GM21723 (cell line): Measurements from ENCODE around the gene AHNAK2.
"Not testable (repeated sequence)": the region's sequence is repeated elsewhere in the genome, so short reads cannot be mapped to it uniquely, and the experiment has no call there.

Experiments used
- ATAC-seq: cut with Tn5 transposase; IDR thresholded peaks from one replicate; pipeline ENCODE4 v1.9.1; 2021; ENCODE audit warnings: mild to moderate bottlenecking, moderate library complexity; ENCODE audit not compliant: unreplicated experiment

Gene AHNAK2

GRCh38 chr14:104928391-104929133 is 49.6 kb downstream of the AHNAK2 start:
- ATAC-seq: no peak

- ATAC-seq: no peak
These were observed 50.3 kb downstream of the AHNAK2 start for GRCh38 chr14:104927901-104928300.

- ATAC-seq: no peak
These were observed 50.8 kb downstream of the AHNAK2 start for GRCh38 chr14:104927432-104927816.

GRCh38 chr14:104926619-104927431 is 51.3 kb downstream of the AHNAK2 start:
- peak; percentile 85 for ATAC-seq

- ATAC-seq: peak; percentile 13
These were observed 52.1 kb downstream of the AHNAK2 start for GRCh38 chr14:104925855-104926609.

GRCh38 chr14:104925214-104925854 is 52.8 kb downstream of the AHNAK2 start:
- no peak for ATAC-seq

GRCh38 chr14:104924421-104925213 is 53.6 kb downstream of the AHNAK2 start, which contains the start of gene PLD4:
Gene PLD4 (plus strand): TSS chr14:104924879. CDS start chr14:104927141, 2,262 bp downstream.
- no peak for ATAC-seq

- no peak for ATAC-seq
These were observed 54.3 kb downstream of the AHNAK2 start for GRCh38 chr14:104923640-104924420.

GRCh38 chr14:104919993-104920315 is 58.2 kb downstream of the AHNAK2 start:
- no peak for ATAC-seq

- ATAC-seq: not testable (repeated sequence)
These were observed 58.8 kb downstream of the AHNAK2 start for GRCh38 chr14:104919152-104919992.

- no peak for ATAC-seq
These were observed 60.2 kb downstream of the AHNAK2 start for GRCh38 chr14:104917993-104918392.

- ATAC-seq: no peak
These were observed 61.1 kb downstream of the AHNAK2 start for GRCh38 chr14:104917116-104917515.

GRCh38 chr14:104913435-104913834 is 64.7 kb downstream of the AHNAK2 start:
- ATAC-seq: no peak

GRCh38 chr14:104912053-104912452 is 66.1 kb downstream of the AHNAK2 start:
- no peak for ATAC-seq

GRCh38 chr14:104908303-104908702 is 69.9 kb downstream of the AHNAK2 start:
- ATAC-seq: no peak

GRCh38 chr14:104905579-104905933 is 72.6 kb downstream of the AHNAK2 start:
- not testable (repeated sequence) for ATAC-seq

GRCh38 chr14:104904650-104905578 is 73.3 kb downstream of the AHNAK2 start:
- ATAC-seq: not testable (repeated sequence)
